Esophagus muscularis mucosa (tissue), 4 donors: Measurements from ENCODE around the gene RPL10A. TPM values are rescaled to one million over a fixed set of nuclear protein-coding genes. Genes with fewer than 3 reads are reported as not detected.

Experiments used
- DNase-seq: peaks from one replicate; pipeline ENCODE4 v3.0.0-alpha.2; 2017; ENCODE audit errors: extremely low spot score
- H3K27ac ChIP-seq, 4 donors: fragments of 200-600 bp; sonication (generic); replicated peaks in 1 of 4; 1 replicate in 3 of 4; 2 replicates in 1 of 4; pipeline ENCODE4 v1.5.1; 2016 to 2019; ENCODE audit warnings: mild to moderate bottlenecking in 1 of 4
- H3K27me3 ChIP-seq, 4 donors: fragments of 200-600 bp; sonication (generic); one replicate each; pipeline versions ENCODE4 v1.5.1 to v1.6.0; 2016 to 2019
- H3K36me3 ChIP-seq, 4 donors: fragments of 200-600 bp; sonication (generic); one replicate each; pipeline ENCODE4 v1.5.1; 2016 to 2019
- H3K4me1 ChIP-seq, 4 donors: fragments of 200-600 bp; sonication (generic); one replicate each; pipeline ENCODE4 v1.5.1; 2016 to 2019
- H3K4me3 ChIP-seq, 4 donors: fragments of 200-600 bp; sonication (generic); 1 replicate in 2 of 4; 2 replicates in 2 of 4; pipeline ENCODE4 v1.5.1; 2016 to 2019; ENCODE audit warnings: mild to moderate bottlenecking in 4 of 4, moderate library complexity in 1 of 4
- H3K9me3 ChIP-seq, 4 donors: fragments of 200-600 bp; sonication (generic); 1 replicate in 3 of 4; 2 replicates in 1 of 4; pipeline ENCODE4 v1.5.1; 2016 to 2019
- CTCF ChIP-seq, 3 experiments: fragments of 200-600 bp in 2 of 3; fragments of 450-650 bp in 1 of 3; sonication (generic) in 2 of 3; IDR thresholded peaks; one replicate each; pipeline ENCODE4 v1.5.1; 2017 to 2019; ENCODE audit warnings: antibody characterized with exemption in 3 of 3, mild to moderate bottlenecking in 2 of 3, moderate library complexity in 1 of 3
- EP300 ChIP-seq: sonication (generic); formaldehyde crosslinking; IDR thresholded peaks from one replicate; pipeline ENCODE4 v1.6.1; 2017; ENCODE audit warnings: antibody characterized with exemption
- POLR2A ChIP-seq: fragments of 450-650 bp; IDR thresholded peaks from one replicate; pipeline ENCODE4 v1.6.1; 2017; ENCODE audit warnings: antibody characterized with exemption, moderate library complexity, mild to moderate bottlenecking, low read depth
- POLR2AphosphoS5 ChIP-seq, 2 donors: sonication (generic); formaldehyde crosslinking; IDR thresholded peaks; one replicate each; pipeline ENCODE4 v1.6.1; 2017; ENCODE audit warnings: antibody characterized with exemption in 2 of 2
- WGBS: methylation state at CpG from one replicate; pipeline ENCODE4 v1.1.5; 2018; 5-methylcytosine and 5-hydroxymethylcytosine counted together
- intact Hi-C: fragments of 100-400 bp; cut with DNase I; formaldehyde crosslinking; loops from one replicate; pipeline ENCODE4 v1.15.1; 2023
- small RNA-seq, 3 donors: library from RNA; depleted of rRNA; stranded (forward); fragments of <200 nt; gene quantifications; one replicate each; pipeline ENCODE3, GENCODE V24; 2016
- total RNA-seq, 4 donors: library from RNA; depleted of rRNA; stranded (reverse); fragments of >200 nt; gene quantifications; one replicate each; pipeline versions ENCODE4 v1.1.0 to v1.2.1, GENCODE V29; 2016

RPL10A gene
- total RNA-seq, 4 donors from 2014 or later, result 1,484 to 1,840 (median 1,566) TPM

- no peak for TF ChIP-seq POLR2AphosphoS5 (IDR thresholded peaks at IDR 0.05)
- no peak for TF ChIP-seq POLR2A
- TF ChIP-seq CTCF (IDR thresholded peaks at IDR 0.05), result no peak
- no peak for TF ChIP-seq EP300
- intact Hi-C loops, result no loop called here
- Histone ChIP-seq H3K36me3 (no peaks in the 10 kb centered on the region), H3K27me3 (no peaks in the 10 kb centered on the region), H3K27ac (no peak overlapping the region), H3K9me3 (no peaks in the 10 kb centered on the region), H3K4me1 (peaks cover 0 to 10% (median 6%) of the 10 kb centered on the region in 4 donors), H3K4me3 (no peak overlapping the region)
- no peak for DNase-seq
- 97% methylated on average over 6 of the region's 6 CpGs for WGBS
Measured at GRCh38 chr6:35518566-35519312, 50.5 kb downstream of the RPL10A start.

- DNase-seq, result no peak
- Histone ChIP-seq H3K4me1 (peaks cover 0 to 10% (median 6%) of the 10 kb centered on the region in 4 donors), H3K27ac (no peak overlapping the region), H3K4me3 (no peak overlapping the region), H3K36me3 (no peaks in the 10 kb centered on the region), H3K27me3 (no peaks in the 10 kb centered on the region), H3K9me3 (no peaks in the 10 kb centered on the region)
- TF ChIP-seq POLR2AphosphoS5 (IDR thresholded peaks at IDR 0.05) (no peak), CTCF (IDR thresholded peaks at IDR 0.05) (no peak), EP300 (no peak), POLR2A (no peak)
- 91% methylated on average over 9 of the region's 9 CpGs for WGBS
- intact Hi-C loops, result loop anchor here (5.0 to 10.0 kb wide), 3 partner anchors 43 to 95 kb away; no protein-coding TSS in a partner anchor
Measured at GRCh38 chr6:35519313-35520015, 51.3 kb downstream of the RPL10A start.

Small RNA genes within 50 kb of the gene (small RNA-seq; reads per million reads assigned to genes)
- 0 to 0.51 (median 0) reads per million in 3 donors for gene MIR7111

Other genes with a start within 250 kb of the RPL10A start
- 10 to 100 TPM; 33.2 to 47.0 (median 36.2) TPM for gene ZNF76, start 208.7 kb upstream of the RPL10A start, total RNA-seq
- 1 to 10 TPM; 2.5 to 4.7 (median 3.6) TPM for gene DEF6, start 170.6 kb upstream of the RPL10A start, total RNA-seq
- 10 to 100 TPM; 10.8 to 22.4 (median 16.0) TPM for gene PPARD, start 125.8 kb upstream of the RPL10A start, total RNA-seq
- 1 to 10 TPM; 1.7 to 6.3 (median 5.0) TPM for gene FANCE, start 16.1 kb upstream of the RPL10A start, total RNA-seq
- 100 to 1,000 TPM in 1 of 4 donors, 10 to 100 TPM in 3; 71.4 to 123 (median 78.5) TPM for gene TEAD3, start 28.7 kb downstream of the RPL10A start, total RNA-seq
- gene TULP1, start 44.5 kb downstream of the RPL10A start, total RNA-seq, result 1 to 10 TPM in 1 of 4 donors, not detected in 3; 1.2 TPM
- gene FKBP5, start 220.5 kb downstream of the RPL10A start, total RNA-seq, result 100 to 1,000 TPM; 477 to 689 (median 593) TPM